WTC11 (cell line): Measurements from ENCODE around the gene SLC15A2.

Experiments used
- MXD4 ChIP-seq: fragments of 250-450 bp; sonication (Bioruptor Pico); IDR thresholded peaks from 2 replicates; pipeline ENCODE4 v1.8.0; 2021; ENCODE audit warnings: mild to moderate bottlenecking, moderate library complexity, borderline replicate concordance
- SP1 ChIP-seq: sonication (generic); formaldehyde crosslinking; conservative IDR thresholded peaks from 2 replicates; pipeline ENCODE4 v1.8.1; 2022; ENCODE audit warnings: missing genetic modification reagents
- ZNF671 ChIP-seq: fragments of 250-450 bp; sonication (Bioruptor Pico); IDR thresholded peaks from 2 replicates; pipeline ENCODE4 v1.8.0; 2021; ENCODE audit warnings: mild to moderate bottlenecking
- TF ChIP-seq, protein P1 (sequence below): sonication (generic); formaldehyde crosslinking; IDR thresholded peaks from 2 replicates; pipeline ENCODE4 v1.8.1; 2023; ENCODE audit warnings: mild to moderate bottlenecking, moderate library complexity, missing genetic modification reagents
- TF ChIP-seq, protein P2 (sequence below): fragments of 200-600 bp; IDR thresholded peaks from 2 replicates; pipeline ENCODE4 v1.8.0; 2022; ENCODE audit warnings: antibody characterized with exemption
- TF ChIP-seq, protein P3 (sequence below): sonication (generic); formaldehyde crosslinking; IDR thresholded peaks from 2 replicates; pipeline ENCODE4 v1.8.0; 2022; ENCODE audit warnings: mild to moderate bottlenecking, missing genetic modification reagents
- TF ChIP-seq, protein P4 (sequence below): fragments of 250-450 bp; sonication (Bioruptor Pico); IDR thresholded peaks from 2 replicates; pipeline ENCODE4 v1.8.0; 2021; ENCODE audit warnings: mild to moderate bottlenecking

DNA sequence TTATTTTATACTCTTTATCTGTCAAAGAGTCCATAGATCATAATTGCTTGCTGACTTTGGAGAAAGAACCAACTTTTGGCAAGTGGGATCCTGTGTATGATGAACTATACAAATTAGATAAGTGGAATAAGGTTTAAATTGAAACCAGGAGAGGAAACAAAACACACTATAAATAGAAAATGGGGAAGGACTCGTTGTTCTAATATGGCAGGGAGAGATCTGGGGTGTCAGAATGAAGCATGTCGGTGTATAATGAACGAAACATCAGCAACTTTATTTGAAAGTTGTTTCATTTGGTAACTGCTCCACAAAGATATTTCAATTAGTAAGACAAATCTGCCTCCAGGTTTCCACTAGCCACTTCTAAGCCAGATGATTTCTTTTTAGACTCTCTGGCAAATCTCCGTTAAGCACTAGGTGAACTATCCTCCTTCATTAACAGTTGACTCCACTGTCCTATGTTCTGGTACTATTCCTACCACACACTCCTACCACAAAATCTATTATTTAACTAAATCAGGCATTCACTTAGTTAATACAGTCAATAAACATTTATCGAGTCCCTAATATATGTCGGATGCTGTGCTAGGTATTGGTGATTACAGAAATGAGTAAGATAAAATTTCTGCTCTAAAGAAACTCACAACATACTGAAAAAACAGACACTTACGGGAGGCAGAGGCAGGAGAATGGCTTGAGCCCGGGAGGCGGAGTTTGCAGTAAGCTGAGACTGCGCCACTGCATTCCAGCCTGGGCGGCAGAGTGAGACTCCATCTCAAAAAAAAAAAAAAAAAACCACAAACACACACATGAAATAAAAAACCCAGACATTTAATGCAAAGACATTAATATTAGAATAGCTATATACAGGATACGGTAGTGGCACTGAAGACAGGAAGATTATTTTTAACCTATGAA lies 20.1 kb downstream of the SLC15A2 start:
- TF ChIP-seq, protein P1, sequence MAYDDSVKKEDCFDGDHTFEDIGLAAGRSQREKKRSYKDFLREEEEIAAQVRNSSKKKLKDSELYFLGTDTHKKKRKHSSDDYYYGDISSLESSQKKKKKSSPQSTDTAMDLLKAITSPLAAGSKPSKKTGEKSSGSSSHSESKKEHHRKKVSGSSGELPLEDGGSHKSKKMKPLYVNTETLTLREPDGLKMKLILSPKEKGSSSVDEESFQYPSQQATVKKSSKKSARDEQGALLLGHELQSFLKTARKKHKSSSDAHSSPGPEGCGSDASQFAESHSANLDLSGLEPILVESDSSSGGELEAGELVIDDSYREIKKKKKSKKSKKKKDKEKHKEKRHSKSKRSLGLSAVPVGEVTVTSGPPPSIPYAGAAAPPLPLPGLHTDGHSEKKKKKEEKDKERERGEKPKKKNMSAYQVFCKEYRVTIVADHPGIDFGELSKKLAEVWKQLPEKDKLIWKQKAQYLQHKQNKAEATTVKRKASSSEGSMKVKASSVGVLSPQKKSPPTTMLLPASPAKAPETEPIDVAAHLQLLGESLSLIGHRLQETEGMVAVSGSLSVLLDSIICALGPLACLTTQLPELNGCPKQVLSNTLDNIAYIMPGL (CRISPR knock-in tag): no peak
- TF ChIP-seq, protein P2, sequence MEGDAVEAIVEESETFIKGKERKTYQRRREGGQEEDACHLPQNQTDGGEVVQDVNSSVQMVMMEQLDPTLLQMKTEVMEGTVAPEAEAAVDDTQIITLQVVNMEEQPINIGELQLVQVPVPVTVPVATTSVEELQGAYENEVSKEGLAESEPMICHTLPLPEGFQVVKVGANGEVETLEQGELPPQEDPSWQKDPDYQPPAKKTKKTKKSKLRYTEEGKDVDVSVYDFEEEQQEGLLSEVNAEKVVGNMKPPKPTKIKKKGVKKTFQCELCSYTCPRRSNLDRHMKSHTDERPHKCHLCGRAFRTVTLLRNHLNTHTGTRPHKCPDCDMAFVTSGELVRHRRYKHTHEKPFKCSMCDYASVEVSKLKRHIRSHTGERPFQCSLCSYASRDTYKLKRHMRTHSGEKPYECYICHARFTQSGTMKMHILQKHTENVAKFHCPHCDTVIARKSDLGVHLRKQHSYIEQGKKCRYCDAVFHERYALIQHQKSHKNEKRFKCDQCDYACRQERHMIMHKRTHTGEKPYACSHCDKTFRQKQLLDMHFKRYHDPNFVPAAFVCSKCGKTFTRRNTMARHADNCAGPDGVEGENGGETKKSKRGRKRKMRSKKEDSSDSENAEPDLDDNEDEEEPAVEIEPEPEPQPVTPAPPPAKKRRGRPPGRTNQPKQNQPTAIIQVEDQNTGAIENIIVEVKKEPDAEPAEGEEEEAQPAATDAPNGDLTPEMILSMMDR: no peak
- TF ChIP-seq, protein P3, sequence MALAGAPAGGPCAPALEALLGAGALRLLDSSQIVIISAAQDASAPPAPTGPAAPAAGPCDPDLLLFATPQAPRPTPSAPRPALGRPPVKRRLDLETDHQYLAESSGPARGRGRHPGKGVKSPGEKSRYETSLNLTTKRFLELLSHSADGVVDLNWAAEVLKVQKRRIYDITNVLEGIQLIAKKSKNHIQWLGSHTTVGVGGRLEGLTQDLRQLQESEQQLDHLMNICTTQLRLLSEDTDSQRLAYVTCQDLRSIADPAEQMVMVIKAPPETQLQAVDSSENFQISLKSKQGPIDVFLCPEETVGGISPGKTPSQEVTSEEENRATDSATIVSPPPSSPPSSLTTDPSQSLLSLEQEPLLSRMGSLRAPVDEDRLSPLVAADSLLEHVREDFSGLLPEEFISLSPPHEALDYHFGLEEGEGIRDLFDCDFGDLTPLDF (CRISPR knock-in tag): no peak
- TF ChIP-seq ZNF671 (CRISPR knock-in tag) (no peak), SP1 (CRISPR knock-in tag) (no peak), MXD4 (no peak)
- TF ChIP-seq, protein P4, sequence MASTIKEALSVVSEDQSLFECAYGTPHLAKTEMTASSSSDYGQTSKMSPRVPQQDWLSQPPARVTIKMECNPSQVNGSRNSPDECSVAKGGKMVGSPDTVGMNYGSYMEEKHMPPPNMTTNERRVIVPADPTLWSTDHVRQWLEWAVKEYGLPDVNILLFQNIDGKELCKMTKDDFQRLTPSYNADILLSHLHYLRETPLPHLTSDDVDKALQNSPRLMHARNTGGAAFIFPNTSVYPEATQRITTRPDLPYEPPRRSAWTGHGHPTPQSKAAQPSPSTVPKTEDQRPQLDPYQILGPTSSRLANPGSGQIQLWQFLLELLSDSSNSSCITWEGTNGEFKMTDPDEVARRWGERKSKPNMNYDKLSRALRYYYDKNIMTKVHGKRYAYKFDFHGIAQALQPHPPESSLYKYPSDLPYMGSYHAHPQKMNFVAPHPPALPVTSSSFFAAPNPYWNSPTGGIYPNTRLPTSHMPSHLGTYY: no peak
